GM23248 (cell line): ENCODE data around the gene PIGH.

Experiments used
- EZH2 ChIP-seq: fragments of 200-600 bp; sonication (generic); IDR thresholded peaks from 2 replicates; pipeline ENCODE4 v1.6.1; 2018; ENCODE audit warnings: antibody characterized with exemption, mild to moderate bottlenecking; ENCODE audit not compliant: insufficient read depth, poor library complexity, severe bottlenecking
- EZH2phosphoT487 ChIP-seq: fragments of 200-600 bp; sonication (generic); IDR thresholded peaks from 2 replicates; pipeline ENCODE4 v1.6.1; 2018; ENCODE audit warnings: antibody characterized with exemption, moderate library complexity, mild to moderate bottlenecking, low read depth; ENCODE audit not compliant: insufficient read depth

DNA sequence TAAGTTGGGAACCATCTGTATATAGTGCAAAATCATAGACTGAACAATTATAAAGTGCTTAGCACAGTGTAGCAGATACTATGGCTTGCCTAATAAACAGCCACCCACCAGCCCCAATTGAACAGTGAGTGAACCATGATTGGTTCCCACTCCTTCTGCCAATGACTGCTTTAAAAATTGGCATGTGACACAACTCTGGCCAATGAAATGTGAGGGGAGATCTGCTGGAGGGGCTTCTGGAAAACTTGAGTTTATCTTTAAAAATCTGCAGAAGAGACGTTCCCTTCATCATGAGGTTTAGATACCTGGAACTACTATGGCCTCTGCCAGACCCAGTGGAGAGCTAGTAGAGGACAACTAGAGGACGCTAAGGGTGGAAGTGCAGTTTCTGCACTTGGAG lies 4.7 kb downstream of the PIGH start:
- TF ChIP-seq EZH2phosphoT487, result no peak
- TF ChIP-seq EZH2, result no peak
